Fibroblast of lung (primary cell): Measurements from ENCODE around the gene CFAP92. TPM values are rescaled to one million over a fixed set of nuclear protein-coding genes. Genes with fewer than 3 reads are reported as not detected.

Source experiments
- DNase-seq, 2 donors: peaks; one replicate each; pipeline versions ENCODE4 v3.0.0 to v3.0.0-alpha.2; 2010; ENCODE audit warnings: low read depth in 2 of 2
- H2AFZ ChIP-seq: 2 replicates; pipeline ENCODE4 v1.5.1; 2012; ENCODE audit warnings: low read length, control low read depth, inconsistent platforms
- H3K27ac ChIP-seq: 2 replicates; pipeline ENCODE4 v1.5.1; 2011; ENCODE audit warnings: low read length, control low read depth; ENCODE audit not compliant: insufficient read depth
- H3K27me3 ChIP-seq: 2 replicates; pipeline ENCODE4 v1.5.1; 2011; ENCODE audit warnings: mild to moderate bottlenecking, low read length; ENCODE audit not compliant: control insufficient read depth, insufficient read depth
- H3K36me3 ChIP-seq: 2 replicates; pipeline ENCODE4 v1.5.1; 2011; ENCODE audit warnings: low read length; ENCODE audit not compliant: control insufficient read depth, insufficient read depth
- H3K4me1 ChIP-seq: 2 replicates; pipeline ENCODE4 v1.5.1; 2011; ENCODE audit warnings: low read length; ENCODE audit not compliant: control insufficient read depth, insufficient read depth; ENCODE audit errors: extremely low read depth
- H3K4me2 ChIP-seq: 2 replicates; pipeline ENCODE4 v1.5.1; 2011; ENCODE audit warnings: low read length, control low read depth; ENCODE audit not compliant: insufficient read depth; ENCODE audit errors: extremely low read depth
- H3K4me3 ChIP-seq, 4 experiments: fragments of 200-600 bp in 1 of 4; sonication (generic) in 1 of 4; replicated peaks in 1 of 4; 2 replicates each; pipeline ENCODE4 v1.5.1; 2011 to 2016; ENCODE audit warnings: low read length in 4 of 4, low read depth in 3 of 4, mild to moderate bottlenecking in 3 of 4, control low read depth in 2 of 4, inconsistent platforms in 1 of 4, mixed read lengths in 1 of 4; ENCODE audit not compliant: insufficient read depth in 1 of 4; ENCODE audit errors: control extremely low read depth in 1 of 4
- H3K79me2 ChIP-seq: 2 replicates; pipeline ENCODE4 v1.5.1; 2012; ENCODE audit warnings: mild to moderate bottlenecking, low read length, inconsistent platforms; ENCODE audit not compliant: control insufficient read depth, insufficient read depth
- H3K9ac ChIP-seq: 2 replicates; pipeline ENCODE4 v1.5.1; 2011; ENCODE audit warnings: mild to moderate bottlenecking, low read length, control low read depth; ENCODE audit not compliant: insufficient read depth
- H3K9me3 ChIP-seq: 2 replicates; pipeline ENCODE4 v1.5.1; 2012; ENCODE audit warnings: low read depth, low read length; ENCODE audit not compliant: control insufficient read depth, insufficient read depth
- H4K20me1 ChIP-seq: 2 replicates; pipeline ENCODE4 v1.5.1; 2011; ENCODE audit warnings: low read length; ENCODE audit not compliant: control insufficient read depth, insufficient read depth; ENCODE audit errors: extremely low read depth
- CTCF ChIP-seq, 2 donors: IDR thresholded peaks in 1 of 2; conservative IDR thresholded peaks in 1 of 2; 1 replicate in 1 of 2; 2 replicates in 1 of 2; pipeline ENCODE4 v1.5.1; 2011 to 2012; ENCODE audit warnings: low read length in 2 of 2, control low read depth in 1 of 2, inconsistent platforms in 1 of 2, low read depth in 1 of 2, mild to moderate bottlenecking in 1 of 2
- EZH2 ChIP-seq: IDR thresholded peaks from 2 replicates; pipeline ENCODE4 v1.5.1; 2012; ENCODE audit warnings: low read length, control low read depth, mild to moderate bottlenecking; ENCODE audit errors: missing control alignments
- polyA plus RNA-seq, 2 donors: library from polyadenylated mRNA; depleted of rRNA in 1 of 2; stranded (reverse) in 1 of 2; unstranded in 1 of 2; fragments of >200 nt; gene quantifications; 2 replicates each; pipeline ENCODE4 v1.2.1, GENCODE V29; 2011 to 2012; ENCODE audit warnings: missing spikeins in 1 of 2
- total RNA-seq: library from RNA; depleted of rRNA; stranded (reverse); fragments of >200 nt; gene quantifications from 2 replicates; pipeline ENCODE4 v1.2.1, GENCODE V29; 2014

Gene CFAP92
- total and polyA plus RNA-seq, 2 donors (not counting 1 experiment from before 2014, with no cell fraction given) = 0.07 TPM; not detected in 1

GRCh38 chr3:129005526-129006303 lies 11.8 kb upstream of the CFAP92 start:
- no peak for TF ChIP-seq CTCF (conservative IDR thresholded peaks at IDR 0.05 in 1 of 2, IDR thresholded peaks at IDR 0.05 in 1 of 2; ENCODE audit: low read depth in 1 of 2, low read length in 2 of 2)
- no peak for TF ChIP-seq EZH2

GRCh38 chr3:129004639-129005295 lies 10.9 kb upstream of the CFAP92 start:
- Histone ChIP-seq H3K4me2 (no peak overlapping the region), H3K9ac (no peak overlapping the region), H3K27ac (no peak overlapping the region), H3K9me3 (no peaks in the 10 kb centered on the region), H3K36me3 (no peaks in the 10 kb centered on the region), H3K27me3 (peaks cover 48% of the 10 kb centered on the region), H3K4me3 (no peak overlapping the region), H2AFZ (no peak overlapping the region), H3K79me2 (no peaks in the 10 kb centered on the region), H3K4me1 (peaks cover 5% of the 10 kb centered on the region), H4K20me1 (no peaks in the 10 kb centered on the region)
- DNase-seq = no peak
- no peak for TF ChIP-seq CTCF (conservative IDR thresholded peaks at IDR 0.05 in 1 of 2, IDR thresholded peaks at IDR 0.05 in 1 of 2; ENCODE audit: low read depth in 1 of 2, low read length in 2 of 2)
- no peak for TF ChIP-seq EZH2

More at GRCh38 chr3:129005526-129006303, 11.8 kb upstream of the CFAP92 start:
- Histone ChIP-seq H2AFZ (peak overlapping the region; percentile 16), H3K36me3 (no peaks in the 10 kb centered on the region), H4K20me1 (no peaks in the 10 kb centered on the region), H3K79me2 (no peaks in the 10 kb centered on the region), H3K4me3 (no peak overlapping the region), H3K9me3 (no peaks in the 10 kb centered on the region), H3K27me3 (peaks cover 39% of the 10 kb centered on the region), H3K4me2 (no peak overlapping the region), H3K4me1 (peaks cover 5% of the 10 kb centered on the region), H3K27ac (no peak overlapping the region), H3K9ac (no peak overlapping the region)
- peak; percentile 18 to 56 for DNase-seq

- peaks cover 53% of the 10 kb centered on the region for H3K27me3 ChIP-seq
These were observed 9.8 kb upstream of the CFAP92 start for GRCh38 chr3:129003578-129004112.

More at GRCh38 chr3:129003578-129004112, 9.8 kb upstream of the CFAP92 start:
- Histone ChIP-seq H4K20me1 (no peaks in the 10 kb centered on the region), H3K9me3 (no peaks in the 10 kb centered on the region), H3K9ac (no peak overlapping the region), H3K36me3 (no peaks in the 10 kb centered on the region), H3K79me2 (no peaks in the 10 kb centered on the region), H3K4me1 (peaks cover 5% of the 10 kb centered on the region), H3K4me2 (no peak overlapping the region), H2AFZ (no peak overlapping the region), H3K4me3 (no peak overlapping the region), H3K27ac (no peak overlapping the region)
- TF ChIP-seq CTCF (conservative IDR thresholded peaks at IDR 0.05 in 1 of 2, IDR thresholded peaks at IDR 0.05 in 1 of 2; ENCODE audit: low read depth in 1 of 2, low read length in 2 of 2) (no peak), EZH2 (no peak)
- no peak for DNase-seq
